HepG2 (cell line): ENCODE data around the gene MBTPS2. TPM values are rescaled to one million over a fixed set of nuclear protein-coding genes. Genes with fewer than 3 reads are reported as not detected.
A peak's percentile ranks its signal among the peaks of the same experiment; 100 is the strongest.

ENCODE experiments used
- AFF4 ChIP-seq: sonication (generic); formaldehyde crosslinking; IDR thresholded peaks from 2 replicates; pipeline ENCODE4 v1.4.0; 2020; ENCODE audit warnings: missing genetic modification reagents
- BCL3 ChIP-seq: sonication (generic); formaldehyde crosslinking; IDR thresholded peaks from 2 replicates; pipeline ENCODE4 v1.5.1; 2020; ENCODE audit warnings: mild to moderate bottlenecking, missing genetic modification reagents, moderate library complexity
- MBD4 ChIP-seq: IDR thresholded peaks from 2 replicates; pipeline ENCODE4 v1.6.1; 2012; ENCODE audit warnings: low read length, inconsistent platforms, borderline replicate concordance
- MTA1 ChIP-seq: sonication (generic); formaldehyde crosslinking; IDR thresholded peaks from 2 replicates; pipeline ENCODE4 v1.4.0; 2020; ENCODE audit warnings: missing genetic modification reagents, mild to moderate bottlenecking, borderline replicate concordance
- PAX8 ChIP-seq: sonication (generic); formaldehyde crosslinking; IDR thresholded peaks from 2 replicates; pipeline ENCODE4 v1.8.0; 2022; ENCODE audit warnings: mild to moderate bottlenecking, missing genetic modification reagents, borderline replicate concordance
- REST ChIP-seq, 2 experiments: IDR thresholded peaks; 2 replicates each; pipeline ENCODE4 v1.6.1; 2011 to 2012; ENCODE audit warnings: low read length in 2 of 2, borderline replicate concordance in 1 of 2, low read depth in 1 of 2, mild to moderate bottlenecking in 1 of 2, moderate library complexity in 1 of 2
- ZBTB46 ChIP-seq: sonication (generic); formaldehyde crosslinking; IDR thresholded peaks from 2 replicates; pipeline ENCODE4 v1.4.0; 2020; ENCODE audit warnings: mild to moderate bottlenecking, missing genetic modification reagents, borderline replicate concordance
- ZNF367 ChIP-seq: sonication (generic); formaldehyde crosslinking; IDR thresholded peaks from 2 replicates; pipeline ENCODE4 v1.4.0; 2020; ENCODE audit warnings: missing genetic modification reagents, borderline replicate concordance
- ZNF558 ChIP-seq: sonication (generic); formaldehyde crosslinking; IDR thresholded peaks from 2 replicates; pipeline ENCODE4 v1.9.0; 2022; ENCODE audit warnings: mild to moderate bottlenecking, missing genetic modification reagents, borderline replicate concordance
- ZNF720 ChIP-seq: sonication (generic); formaldehyde crosslinking; IDR thresholded peaks from 2 replicates; pipeline ENCODE4 v1.4.0; 2020; ENCODE audit warnings: missing genetic modification reagents
- polyA plus RNA-seq, 8 experiments: library from polyadenylated mRNA; depleted of rRNA in 3 of 8; stranded (reverse) in 7 of 8; unstranded in 1 of 8; fragments of >200 nt; fragmentation: Illumina TruSeq in 4 of 8; extraction: Trizol in 4 of 8; gene quantifications; 2 replicates each; pipeline versions ENCODE4 v1.2.1 to v1.2.3, GENCODE V29; 2011 to 2016; ENCODE audit warnings: low read depth in 4 of 8, missing spikeins in 1 of 8, mixed read lengths in 1 of 8; ENCODE audit not compliant: insufficient read depth in 1 of 8
- total RNA-seq, 5 experiments: library from RNA; depleted of rRNA; stranded (reverse); fragments of >200 nt; fragmentation: Illumina TruSeq; extraction: Trizol; gene quantifications; 2 replicates each; pipeline ENCODE4 v1.2.3, GENCODE V29; 2016; ENCODE audit warnings: low read depth in 1 of 5
- TF ChIP-seq, protein P1 (sequence below): sonication (generic); formaldehyde crosslinking; conservative IDR thresholded peaks from 2 replicates; pipeline ENCODE4 v1.4.0; 2020; ENCODE audit warnings: missing genetic modification reagents
- TF ChIP-seq, protein P2 (sequence below): sonication (generic); formaldehyde crosslinking; IDR thresholded peaks from 2 replicates; pipeline ENCODE4 v1.9.0; 2021; ENCODE audit warnings: missing genetic modification reagents, mild to moderate bottlenecking, borderline replicate concordance

The MBTPS2 gene
- total and polyA plus RNA-seq, 2 of the 13 experiments (the other 11 are each of a cell fraction or from before 2014, with no cell fraction given) = 5.7 to 14.4 TPM

- TF ChIP-seq, protein P1, sequence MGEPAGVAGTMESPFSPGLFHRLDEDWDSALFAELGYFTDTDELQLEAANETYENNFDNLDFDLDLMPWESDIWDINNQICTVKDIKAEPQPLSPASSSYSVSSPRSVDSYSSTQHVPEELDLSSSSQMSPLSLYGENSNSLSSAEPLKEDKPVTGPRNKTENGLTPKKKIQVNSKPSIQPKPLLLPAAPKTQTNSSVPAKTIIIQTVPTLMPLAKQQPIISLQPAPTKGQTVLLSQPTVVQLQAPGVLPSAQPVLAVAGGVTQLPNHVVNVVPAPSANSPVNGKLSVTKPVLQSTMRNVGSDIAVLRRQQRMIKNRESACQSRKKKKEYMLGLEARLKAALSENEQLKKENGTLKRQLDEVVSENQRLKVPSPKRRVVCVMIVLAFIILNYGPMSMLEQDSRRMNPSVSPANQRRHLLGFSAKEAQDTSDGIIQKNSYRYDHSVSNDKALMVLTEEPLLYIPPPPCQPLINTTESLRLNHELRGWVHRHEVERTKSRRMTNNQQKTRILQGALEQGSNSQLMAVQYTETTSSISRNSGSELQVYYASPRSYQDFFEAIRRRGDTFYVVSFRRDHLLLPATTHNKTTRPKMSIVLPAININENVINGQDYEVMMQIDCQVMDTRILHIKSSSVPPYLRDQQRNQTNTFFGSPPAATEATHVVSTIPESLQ = peak; percentile 63; the same call in 1 of the 2 replicates
- peak; percentile 26; the same call in 1 of the 2 replicates for TF ChIP-seq MTA1 (CRISPR knock-in tag)
- 0 out of 2 replicates have a peak, but pooled peaks have one; percentile 26 for TF ChIP-seq BCL3
- TF ChIP-seq ZBTB46 (CRISPR knock-in tag) = no peak
- no peak for TF ChIP-seq PAX8 (CRISPR knock-in tag)
- TF ChIP-seq MBD4 = no peak
- TF ChIP-seq ZNF720 = no peak
- TF ChIP-seq, protein P2, sequence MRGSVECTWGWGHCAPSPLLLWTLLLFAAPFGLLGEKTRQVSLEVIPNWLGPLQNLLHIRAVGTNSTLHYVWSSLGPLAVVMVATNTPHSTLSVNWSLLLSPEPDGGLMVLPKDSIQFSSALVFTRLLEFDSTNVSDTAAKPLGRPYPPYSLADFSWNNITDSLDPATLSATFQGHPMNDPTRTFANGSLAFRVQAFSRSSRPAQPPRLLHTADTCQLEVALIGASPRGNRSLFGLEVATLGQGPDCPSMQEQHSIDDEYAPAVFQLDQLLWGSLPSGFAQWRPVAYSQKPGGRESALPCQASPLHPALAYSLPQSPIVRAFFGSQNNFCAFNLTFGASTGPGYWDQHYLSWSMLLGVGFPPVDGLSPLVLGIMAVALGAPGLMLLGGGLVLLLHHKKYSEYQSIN (CRISPR knock-in tag) = no peak
- peak in 1 of 2 experiments; percentile 62; a peak in 1 of 4 replicates for TF ChIP-seq REST (IDR thresholded peaks at IDR 0.05; ENCODE audit: borderline replicate concordance in 1 of 2, low read depth in 1 of 2, low read length in 2 of 2)
- TF ChIP-seq AFF4 (CRISPR knock-in tag) = no peak
- TF ChIP-seq ZNF367 (CRISPR knock-in tag) = no peak
- peak; percentile 39; the same call in 1 of the 2 replicates for TF ChIP-seq ZNF558 (CRISPR knock-in tag)
Observed at GRCh38 chrX:21839334-21840192, at the start of gene MBTPS2 (continued).
